Adrenal gland (tissue), 5 donors: ENCODE data around the gene PNKP.

Experiments
- POLR2A ChIP-seq, 2 donors: fragments of 450-650 bp; IDR thresholded peaks; one replicate each; pipeline ENCODE4 v1.6.1; 2017; ENCODE audit warnings: antibody characterized with exemption in 2 of 2, mild to moderate bottlenecking in 2 of 2, moderate library complexity in 1 of 2
- TF ChIP-seq, protein P1 (sequence below), 6 experiments: fragments of 450-650 bp in 4 of 6; fragments of 200-600 bp in 2 of 6; sonication (generic) in 1 of 6; IDR thresholded peaks; 1 replicate in 5 of 6; 2 replicates in 1 of 6; pipeline versions ENCODE4 v1.5.1 to v1.8.0; 2016 to 2021; ENCODE audit warnings: antibody characterized with exemption in 6 of 6, mild to moderate bottlenecking in 2 of 6, moderate library complexity in 1 of 6
- donor health status: DM: no; HTN: no; CAD: no.

DNA sequence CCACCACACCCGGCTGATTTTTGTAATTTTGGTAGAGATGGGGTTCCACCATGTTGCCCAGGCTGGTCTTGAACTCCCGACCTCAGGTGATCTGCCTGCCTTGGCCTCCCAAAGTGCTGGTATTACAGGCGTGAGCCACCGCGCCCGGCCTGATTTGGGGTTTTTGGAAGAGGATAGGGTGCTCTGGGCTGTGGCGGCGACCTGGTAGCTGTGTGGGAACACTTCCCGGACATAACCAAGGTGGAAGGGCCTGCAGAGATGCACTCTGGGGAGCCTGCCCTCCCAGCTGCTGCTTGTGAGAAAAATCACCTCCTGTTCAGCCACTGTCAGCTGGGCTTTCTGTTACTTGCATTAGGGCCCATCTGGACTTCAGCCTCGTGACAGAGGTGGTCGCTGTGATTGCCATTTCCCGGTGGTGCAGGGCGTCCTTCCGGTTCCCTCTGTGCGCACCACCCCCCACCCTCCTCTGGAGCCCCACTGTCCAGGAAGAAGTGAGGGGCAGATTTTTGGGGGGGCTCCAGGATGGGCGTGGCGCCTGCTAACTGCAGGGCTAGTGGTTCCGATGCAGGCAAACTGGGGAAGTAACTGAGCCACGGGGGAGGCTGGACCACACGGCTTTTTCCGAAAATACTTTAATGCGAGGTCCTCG is 21.8 kb upstream of the PNKP start:
- TF ChIP-seq, protein P1, sequence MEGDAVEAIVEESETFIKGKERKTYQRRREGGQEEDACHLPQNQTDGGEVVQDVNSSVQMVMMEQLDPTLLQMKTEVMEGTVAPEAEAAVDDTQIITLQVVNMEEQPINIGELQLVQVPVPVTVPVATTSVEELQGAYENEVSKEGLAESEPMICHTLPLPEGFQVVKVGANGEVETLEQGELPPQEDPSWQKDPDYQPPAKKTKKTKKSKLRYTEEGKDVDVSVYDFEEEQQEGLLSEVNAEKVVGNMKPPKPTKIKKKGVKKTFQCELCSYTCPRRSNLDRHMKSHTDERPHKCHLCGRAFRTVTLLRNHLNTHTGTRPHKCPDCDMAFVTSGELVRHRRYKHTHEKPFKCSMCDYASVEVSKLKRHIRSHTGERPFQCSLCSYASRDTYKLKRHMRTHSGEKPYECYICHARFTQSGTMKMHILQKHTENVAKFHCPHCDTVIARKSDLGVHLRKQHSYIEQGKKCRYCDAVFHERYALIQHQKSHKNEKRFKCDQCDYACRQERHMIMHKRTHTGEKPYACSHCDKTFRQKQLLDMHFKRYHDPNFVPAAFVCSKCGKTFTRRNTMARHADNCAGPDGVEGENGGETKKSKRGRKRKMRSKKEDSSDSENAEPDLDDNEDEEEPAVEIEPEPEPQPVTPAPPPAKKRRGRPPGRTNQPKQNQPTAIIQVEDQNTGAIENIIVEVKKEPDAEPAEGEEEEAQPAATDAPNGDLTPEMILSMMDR (IDR thresholded peaks at IDR 0.05): no peak
- no peak for TF ChIP-seq POLR2A (IDR thresholded peaks at IDR 0.05)
